Esophagus squamous epithelium (tissue), 5 donors: ENCODE results near the gene APOC1. TPM values are rescaled to one million over a fixed set of nuclear protein-coding genes. Genes with fewer than 3 reads are reported as not detected.
"Not testable (repeated sequence)": the region's sequence is repeated elsewhere in the genome, so short reads cannot be mapped to it uniquely, and the experiment has no call there.

ENCODE experiments used
- DNase-seq: peaks from one replicate; lab custom pipeline; 2025; lab: John Stamatoyannopoulos, UW
- H3K27ac ChIP-seq, 4 donors: fragments of 200-600 bp; sonication (generic); one replicate each; pipeline ENCODE4 v1.5.1; 2016 to 2019; ENCODE audit warnings: mild to moderate bottlenecking in 1 of 4
- H3K27me3 ChIP-seq, 4 donors: fragments of 200-600 bp; sonication (generic); 1 replicate in 3 of 4; 2 replicates in 1 of 4; pipeline versions ENCODE4 v1.5.1 to v1.6.0; 2017 to 2021; ENCODE audit warnings: antibody characterized with exemption in 1 of 4
- H3K36me3 ChIP-seq, 3 donors: fragments of 200-600 bp; sonication (generic); one replicate each; pipeline ENCODE4 v1.5.1; 2016 to 2019
- H3K4me1 ChIP-seq, 3 donors: fragments of 200-600 bp; sonication (generic); one replicate each; pipeline ENCODE4 v1.5.1; 2017 to 2019
- H3K4me3 ChIP-seq, 4 donors: fragments of 200-600 bp; sonication (generic); 1 replicate in 3 of 4; 2 replicates in 1 of 4; pipeline ENCODE4 v1.5.1; 2016 to 2019; ENCODE audit warnings: mild to moderate bottlenecking in 2 of 4, moderate library complexity in 1 of 4
- H3K9me3 ChIP-seq, 3 donors: fragments of 200-600 bp; sonication (generic); one replicate each; pipeline ENCODE4 v1.5.1; 2016 to 2019
- POLR2A ChIP-seq, 4 donors: fragments of 450-650 bp; IDR thresholded peaks; one replicate each; pipeline ENCODE4 v1.6.1; 2017; ENCODE audit warnings: antibody characterized with exemption in 4 of 4, mild to moderate bottlenecking in 4 of 4, moderate library complexity in 3 of 4
- WGBS, 2 donors: methylation state at CpG; one replicate each; pipeline ENCODE4 v1.1.5; 2018; 5-methylcytosine and 5-hydroxymethylcytosine counted together
- intact Hi-C: fragments of 100-400 bp; cut with DNase I; formaldehyde crosslinking; loops from one replicate; pipeline ENCODE4 v1.15.0; 2022
- total RNA-seq, 4 donors: library from RNA; depleted of rRNA; stranded (reverse); fragments of >200 nt; gene quantifications; one replicate each; pipeline ENCODE4 v1.1.0, GENCODE V29; 2016
- TF ChIP-seq, protein P1 (sequence below), 6 experiments: fragments of 450-650 bp in 4 of 6; fragments of 200-600 bp in 2 of 6; sonication (generic) in 2 of 6; IDR thresholded peaks; one replicate each; pipeline ENCODE4 v1.5.1; 2016 to 2019; ENCODE audit warnings: antibody characterized with exemption in 6 of 6, mild to moderate bottlenecking in 4 of 6, moderate library complexity in 4 of 6
- donor health status: DM: yes; HTN: yes; CAD: no.

The APOC1 gene
- total RNA-seq, 4 donors from 2014 or later = 1.4 to 7.5 (median 4.1) TPM

DNA sequence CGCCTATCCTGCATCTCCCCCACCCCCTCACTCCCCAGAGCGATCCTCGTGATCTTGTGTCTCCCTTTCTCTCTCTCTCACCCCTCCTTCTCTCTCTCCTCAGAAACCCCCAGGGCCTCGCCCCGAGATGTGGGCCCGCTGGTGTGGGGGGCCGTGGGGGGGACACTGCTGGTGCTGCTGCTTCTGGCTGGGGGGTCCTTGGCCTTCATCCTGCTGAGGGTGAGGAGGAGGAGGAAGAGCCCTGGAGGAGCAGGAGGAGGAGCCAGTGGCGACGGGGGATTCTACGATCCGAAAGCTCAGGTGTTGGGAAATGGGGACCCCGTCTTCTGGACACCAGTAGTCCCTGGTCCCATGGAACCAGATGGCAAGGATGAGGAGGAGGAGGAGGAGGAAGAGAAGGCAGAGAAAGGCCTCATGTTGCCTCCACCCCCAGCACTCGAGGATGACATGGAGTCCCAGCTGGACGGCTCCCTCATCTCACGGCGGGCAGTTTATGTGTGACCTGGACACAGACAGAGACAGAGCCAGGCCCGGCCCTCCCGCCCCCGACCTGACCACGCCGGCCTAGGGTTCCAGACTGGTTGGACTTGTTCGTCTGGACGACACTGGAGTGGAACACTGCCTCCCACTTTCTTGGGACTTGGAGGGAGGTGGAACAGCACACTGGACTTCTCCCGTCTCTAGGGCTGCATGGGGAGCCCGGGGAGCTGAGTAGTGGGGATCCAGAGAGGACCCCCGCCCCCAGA, 36.1 kb upstream of the APOC1 start:
- Histone ChIP-seq H3K4me3 (no peak overlapping the region), H3K36me3 (peaks cover 11 to 70% (median 19%) of the 10 kb centered on the region in 3 donors)
- intact Hi-C loops = no loop called here

DNA sequence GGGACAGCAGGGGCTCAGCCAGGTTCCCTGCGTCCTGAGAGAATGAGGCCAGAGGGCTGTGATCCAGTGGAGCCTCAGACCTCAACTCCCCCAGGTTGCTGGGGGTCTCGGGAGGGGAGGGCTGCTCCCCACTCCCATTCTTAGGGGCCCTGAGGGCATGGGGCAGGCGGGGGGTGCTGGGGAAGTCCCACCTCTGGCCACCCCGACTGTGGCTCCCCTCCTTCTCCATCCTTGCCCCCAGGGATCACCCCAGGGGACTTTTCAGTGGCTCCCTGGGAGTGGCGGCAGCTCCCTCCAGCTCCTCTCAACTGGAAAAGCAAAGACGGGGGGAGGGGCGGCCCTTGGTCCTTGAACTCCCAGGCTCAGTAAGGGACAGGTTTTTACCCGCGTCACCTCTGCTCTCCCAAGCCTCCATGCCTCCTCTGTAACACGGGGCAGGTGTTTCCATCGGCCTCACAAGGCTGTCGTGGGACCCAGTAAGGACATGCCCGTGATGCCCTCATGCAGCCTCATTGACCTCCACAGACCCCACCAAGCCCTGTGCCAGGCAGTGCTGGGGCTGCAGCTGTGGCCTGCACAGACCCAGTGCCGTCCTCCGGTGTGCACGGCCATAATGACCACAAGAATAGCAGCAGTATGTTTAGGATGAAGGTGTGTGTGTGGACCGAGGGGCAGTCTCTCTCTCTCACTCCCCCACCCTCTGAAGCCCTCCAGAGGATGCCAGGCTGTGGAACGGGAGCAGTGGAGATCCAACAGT, 34.9 kb upstream of the APOC1 start:
- Histone ChIP-seq H3K27ac (peak overlapping the region in 2 of 4 donors; percentile 53 to 57), H3K4me1 (peaks cover 0 to 54% (median 8%) of the 10 kb centered on the region in 3 donors), H3K9me3 (no peaks in the 10 kb centered on the region), H3K36me3 (peaks cover 8 to 70% (median 9%) of the 10 kb centered on the region in 3 donors), H3K4me3 (no peak overlapping the region), H3K27me3 (no peaks in the 10 kb centered on the region)
- DNase-seq = no peak
- TF ChIP-seq POLR2A (IDR thresholded peaks at IDR 0.05) = no peak
- TF ChIP-seq, protein P1, sequence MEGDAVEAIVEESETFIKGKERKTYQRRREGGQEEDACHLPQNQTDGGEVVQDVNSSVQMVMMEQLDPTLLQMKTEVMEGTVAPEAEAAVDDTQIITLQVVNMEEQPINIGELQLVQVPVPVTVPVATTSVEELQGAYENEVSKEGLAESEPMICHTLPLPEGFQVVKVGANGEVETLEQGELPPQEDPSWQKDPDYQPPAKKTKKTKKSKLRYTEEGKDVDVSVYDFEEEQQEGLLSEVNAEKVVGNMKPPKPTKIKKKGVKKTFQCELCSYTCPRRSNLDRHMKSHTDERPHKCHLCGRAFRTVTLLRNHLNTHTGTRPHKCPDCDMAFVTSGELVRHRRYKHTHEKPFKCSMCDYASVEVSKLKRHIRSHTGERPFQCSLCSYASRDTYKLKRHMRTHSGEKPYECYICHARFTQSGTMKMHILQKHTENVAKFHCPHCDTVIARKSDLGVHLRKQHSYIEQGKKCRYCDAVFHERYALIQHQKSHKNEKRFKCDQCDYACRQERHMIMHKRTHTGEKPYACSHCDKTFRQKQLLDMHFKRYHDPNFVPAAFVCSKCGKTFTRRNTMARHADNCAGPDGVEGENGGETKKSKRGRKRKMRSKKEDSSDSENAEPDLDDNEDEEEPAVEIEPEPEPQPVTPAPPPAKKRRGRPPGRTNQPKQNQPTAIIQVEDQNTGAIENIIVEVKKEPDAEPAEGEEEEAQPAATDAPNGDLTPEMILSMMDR (IDR thresholded peaks at IDR 0.05) = no peak
- intact Hi-C loops = no loop called here
- WGBS, 2 donors = 60 to 88% methylated on average over 1 to 4 of the region's 18 CpGs

More for the DNA sequence above, 36.1 kb upstream of the APOC1 start:
- peaks cover 0 to 59% (median 8%) of the 10 kb centered on the region in 3 donors for H3K4me1 ChIP-seq
- no peaks in the 10 kb centered on the region for H3K9me3 ChIP-seq
- 82 to 85% methylated on average over 3 to 6 of the region's 26 CpGs for WGBS, 2 donors
- no peaks in the 10 kb centered on the region for H3K27me3 ChIP-seq
- TF ChIP-seq, protein P1 (IDR thresholded peaks at IDR 0.05) = no peak
- no peak for TF ChIP-seq POLR2A (IDR thresholded peaks at IDR 0.05)
- no peak for DNase-seq
- peak overlapping the region in 2 of 4 donors; percentile 53 to 57 for H3K27ac ChIP-seq

DNA sequence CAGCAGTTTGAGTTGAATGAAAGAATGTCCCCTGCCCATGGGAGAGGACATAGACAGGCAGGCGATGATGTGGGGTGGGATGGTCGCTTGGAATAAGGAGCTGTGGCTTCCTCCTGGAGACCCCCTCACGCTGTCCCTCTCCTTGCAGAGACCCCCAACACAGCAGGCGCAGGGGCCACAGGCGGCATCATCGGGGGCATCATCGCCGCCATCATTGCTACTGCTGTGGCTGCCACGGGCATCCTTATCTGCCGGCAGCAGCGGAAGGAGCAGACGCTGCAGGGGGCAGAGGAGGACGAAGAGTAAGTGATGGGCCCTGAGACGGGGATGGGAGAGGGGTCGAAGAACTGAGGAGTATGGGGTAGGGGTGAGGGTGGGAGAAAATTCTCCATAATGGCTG, 32.3 kb upstream of the APOC1 start:
- WGBS, 2 donors = 78 to 89% methylated on average over 7 to 9 of the region's 15 CpGs
- no peak for DNase-seq
- intact Hi-C loops = no loop called here

DNA sequence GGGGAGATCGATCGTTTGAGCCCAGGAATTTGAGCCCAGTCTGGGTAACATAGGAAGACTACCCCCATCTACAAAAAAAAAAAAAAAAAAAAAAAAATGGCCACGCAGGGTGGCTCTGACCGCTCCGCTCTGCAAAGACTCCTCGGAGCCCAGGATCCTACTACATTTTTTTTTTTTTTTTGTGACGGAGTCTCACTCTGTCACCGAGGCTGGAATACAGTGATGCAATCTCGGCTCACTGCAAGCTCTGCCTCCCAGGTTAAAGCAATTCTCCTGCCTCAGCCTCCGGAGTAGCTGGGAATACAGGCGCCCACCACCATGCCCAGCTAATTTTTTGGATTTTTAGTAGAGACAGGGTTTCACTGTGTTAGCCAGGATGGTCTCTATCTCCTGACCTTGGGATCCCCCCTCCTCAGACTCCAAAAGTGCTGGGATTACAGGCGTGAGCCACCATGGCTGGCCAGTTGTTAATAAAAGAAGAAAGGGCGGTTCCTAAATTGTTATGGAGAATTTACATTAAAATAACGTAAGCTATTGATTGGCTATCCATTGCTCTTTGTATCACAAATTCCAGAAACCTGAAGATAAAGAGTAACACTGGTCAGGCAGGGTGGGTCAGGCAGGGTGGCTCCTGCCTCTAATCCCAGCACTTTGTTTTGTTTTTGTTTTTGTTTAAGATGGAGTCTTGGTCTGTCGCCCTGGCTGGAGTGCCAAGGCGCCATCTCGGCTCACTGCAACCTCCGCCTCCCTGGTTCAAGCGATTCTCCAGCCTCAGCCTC, 31.6 kb upstream of the APOC1 start:
- H3K9me3 ChIP-seq, H3K4me3 ChIP-seq, H3K27me3 ChIP-seq, intact Hi-C loops, H3K27ac ChIP-seq, DNase-seq: not testable (repeated sequence)
- WGBS, 2 donors = 91 to 92% methylated on average over 17 to 19 of the region's 19 CpGs
- H3K36me3 ChIP-seq = peaks cover 0 to 70% (median 0%) of the 10 kb centered on the region in 3 donors
- peaks cover 0 to 21% (median 4%) of the 10 kb centered on the region in 3 donors for H3K4me1 ChIP-seq

More for the DNA sequence above, 32.3 kb upstream of the APOC1 start:
- Histone ChIP-seq H3K27me3 (no peaks in the 10 kb centered on the region), H3K9me3 (no peaks in the 10 kb centered on the region), H3K4me3 (no peak overlapping the region), H3K4me1 (peaks cover 0 to 29% (median 4%) of the 10 kb centered on the region in 3 donors), H3K27ac (no peak overlapping the region), H3K36me3 (peaks cover 0 to 70% (median 0%) of the 10 kb centered on the region in 3 donors)
- no peak for TF ChIP-seq POLR2A (IDR thresholded peaks at IDR 0.05)
- TF ChIP-seq, protein P1 (IDR thresholded peaks at IDR 0.05) = no peak

DNA sequence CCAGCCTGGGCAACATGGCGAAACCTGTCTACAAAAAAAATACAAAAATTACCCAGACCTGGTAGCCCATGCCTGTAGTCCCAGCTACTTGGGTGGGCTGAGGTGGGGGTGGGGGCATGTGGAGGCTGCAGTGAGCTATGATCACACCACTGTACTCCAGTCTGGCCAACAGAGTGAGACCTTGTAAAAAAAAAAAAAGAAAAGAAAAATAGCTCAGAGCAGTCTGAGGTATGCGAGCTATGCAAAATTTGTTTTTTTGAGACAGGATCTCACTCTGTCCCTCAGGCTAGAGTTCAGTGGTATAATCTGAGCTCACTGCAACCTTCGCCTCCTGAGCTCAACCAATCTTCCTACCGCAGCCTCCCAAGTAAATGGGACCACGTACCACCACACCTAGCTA, 30.5 kb upstream of the APOC1 start:
- no peaks in the 10 kb centered on the region for H3K27me3 ChIP-seq
- no peak for DNase-seq
- 85 to 88% methylated on average over 5 of the region's 5 CpGs for WGBS, 2 donors
- no peak overlapping the region for H3K4me3 ChIP-seq
- no peak for TF ChIP-seq POLR2A (IDR thresholded peaks at IDR 0.05)
- TF ChIP-seq, protein P1 (IDR thresholded peaks at IDR 0.05) = no peak
- intact Hi-C loops = no loop called here
- H3K27ac ChIP-seq = no peak overlapping the region
- H3K9me3 ChIP-seq = no peaks in the 10 kb centered on the region
- peaks cover 0 to 70% (median 0%) of the 10 kb centered on the region in 3 donors for H3K36me3 ChIP-seq
- peaks cover 0 to 10% (median 0%) of the 10 kb centered on the region in 3 donors for H3K4me1 ChIP-seq
